K562 (cell line): ENCODE results near the gene PADI4. TPM values are rescaled to one million over a fixed set of nuclear protein-coding genes. Genes with fewer than 3 reads are reported as not detected.

Experiments used
- CC2D1A ChIP-seq: fragments of 450-650 bp; IDR thresholded peaks from 2 replicates; pipeline ENCODE4 v1.6.1; 2017; ENCODE audit warnings: mild to moderate bottlenecking
- CUX1 ChIP-seq: fragments of 200-800 bp; sonication (Bioruptor generic); IDR thresholded peaks from 2 replicates; pipeline ENCODE4 v1.6.1; 2016; ENCODE audit warnings: missing genetic modification characterization, missing compliant biosample characterization
- DEAF1 ChIP-seq: fragments of 450-650 bp; formaldehyde crosslinking; IDR thresholded peaks from 2 replicates; pipeline ENCODE4 v1.4.0; 2020; ENCODE audit warnings: mild to moderate bottlenecking, moderate library complexity
- FOXA3 ChIP-seq, 2 experiments: fragments of 450-650 bp in 1 of 2; sonication (generic) in 1 of 2; formaldehyde crosslinking; IDR thresholded peaks in 1 of 2; conservative IDR thresholded peaks in 1 of 2; 2 replicates each; pipeline versions ENCODE4 v1.4.0 to v1.8.0; 2020 to 2022; ENCODE audit warnings: mild to moderate bottlenecking in 2 of 2, missing genetic modification reagents in 1 of 2
- FOXP1 ChIP-seq: sonication (generic); formaldehyde crosslinking; IDR thresholded peaks from 2 replicates; pipeline ENCODE4 v1.8.0; 2022; ENCODE audit warnings: mild to moderate bottlenecking, missing genetic modification reagents
- HNRNPK ChIP-seq: fragments of 200-400 bp; formaldehyde crosslinking; IDR thresholded peaks from one replicate; pipeline ENCODE4 v1.6.1; 2018; ENCODE audit warnings: mild to moderate bottlenecking, low read depth, low read length; ENCODE audit not compliant: poor library complexity, severe bottlenecking
- JUND ChIP-seq, 2 experiments: IDR thresholded peaks; 2 replicates in 1 of 2; 3 replicates in 1 of 2; pipeline ENCODE4 v1.6.1; 2011; ENCODE audit warnings: borderline replicate concordance in 2 of 2, low read depth in 2 of 2, low read length in 2 of 2, improper control_type of control experiment in 1 of 2, missing biosample characterization in 1 of 2, missing genetic modification characterization in 1 of 2, missing genetic modification reagents in 1 of 2
- KAT7 ChIP-seq: sonication (generic); formaldehyde crosslinking; IDR thresholded peaks from 2 replicates; pipeline ENCODE4 v1.8.0; 2022; ENCODE audit warnings: missing genetic modification reagents, mild to moderate bottlenecking, borderline replicate concordance
- MLLT1 ChIP-seq, 2 experiments: fragments of 450-650 bp; IDR thresholded peaks; 2 replicates each; pipeline ENCODE4 v1.6.1; 2016
- MYNN ChIP-seq, 2 experiments: sonication (generic); formaldehyde crosslinking in 1 of 2; IDR thresholded peaks; 2 replicates each; pipeline versions ENCODE4 v1.5.0 to v1.6.1; 2016 to 2020; ENCODE audit warnings: antibody characterized with exemption in 1 of 2, missing genetic modification reagents in 1 of 2
- NR2C1 ChIP-seq, 2 experiments: fragments of 450-650 bp; IDR thresholded peaks; 2 replicates each; pipeline ENCODE4 v1.6.1; 2017; ENCODE audit warnings: mild to moderate bottlenecking in 2 of 2, antibody characterized with exemption in 1 of 2, inconsistent platforms in 1 of 2, missing compliant biosample characterization in 1 of 2, missing genetic modification characterization in 1 of 2
- PYGO2 ChIP-seq: fragments of 450-650 bp; IDR thresholded peaks from 2 replicates; pipeline ENCODE4 v1.6.1; 2016; ENCODE audit warnings: mild to moderate bottlenecking, missing genetic modification characterization, moderate library complexity, missing compliant biosample characterization
- SRF ChIP-seq, 2 experiments: fragments of 250-450, 450-650 bp in 1 of 2; sonication (Bioruptor Pico) in 1 of 2; sonication (generic) in 1 of 2; formaldehyde crosslinking; IDR thresholded peaks; 2 replicates each; pipeline versions ENCODE4 v1.5.0 to v1.5.1; 2020 to 2022; ENCODE audit warnings: mild to moderate bottlenecking in 1 of 2, missing genetic modification reagents in 1 of 2
- SRSF7 ChIP-seq: fragments of 200-400 bp; formaldehyde crosslinking; optimal IDR thresholded peaks from 2 replicates; pipeline ENCODE3; 2017; ENCODE audit warnings: mild to moderate bottlenecking, low read depth, low read length
- TAL1 ChIP-seq: fragments of 450-650 bp; IDR thresholded peaks from 2 replicates; pipeline ENCODE4 v1.6.1; 2016; ENCODE audit warnings: mild to moderate bottlenecking
- TEAD1 ChIP-seq, 2 experiments: fragments of 450-650 bp in 1 of 2; sonication (generic) in 1 of 2; formaldehyde crosslinking; IDR thresholded peaks; 2 replicates each; pipeline versions ENCODE4 v1.4.0 to v1.8.0; 2020 to 2022; ENCODE audit warnings: mild to moderate bottlenecking in 2 of 2, missing genetic modification reagents in 1 of 2
- ZNF436 ChIP-seq: fragments of 250-450, 450-650 bp; sonication (Bioruptor Pico); formaldehyde crosslinking; IDR thresholded peaks from 2 replicates; pipeline ENCODE4 v1.7.0; 2020; ENCODE audit warnings: mild to moderate bottlenecking
- polyA plus RNA-seq, 8 experiments: library from polyadenylated mRNA; depleted of rRNA in 4 of 8; stranded (reverse) in 5 of 8; unstranded in 3 of 8; fragments of >200 nt; fragmentation: Nextera tagmentation in 2 of 8; fragmentation: Illumina TruSeq in 1 of 8; extraction: Ambion mirVana in 2 of 8; extraction: Trizol in 1 of 8; gene quantifications; 2 replicates each; pipeline versions ENCODE4 v1.2.1 to v1.2.3, GENCODE V29; 2011 to 2014; ENCODE audit warnings: inconsistent platforms in 1 of 8, missing spikeins in 1 of 8
- total RNA-seq, 7 experiments: library from RNA; depleted of rRNA in 6 of 7; stranded (reverse); fragments of >200 nt in 6 of 7; fragmentation: Illumina TruSeq in 2 of 7; extraction: Trizol in 2 of 7; gene quantifications; 2 replicates each; pipeline versions ENCODE4 v1.2.1 to v1.2.3, GENCODE V29; 2011 to 2021; ENCODE audit warnings: low replicate concordance in 1 of 7

PADI4 gene
- total and polyA plus RNA-seq, 9 of the 15 experiments (the other 6 are each of a cell fraction or from before 2014, with no cell fraction given) = 0.22 to 0.33 TPM; not detected in 7

- TF ChIP-seq SRF (CRISPR knock-in tag; IDR thresholded peaks at IDR 0.05) (0 out of 4 replicates have a peak, but pooled peaks of 1 of the 2 experiments have one; percentile 9), PYGO2 (tag) (no peak), DEAF1 (CRISPR knock-in tag) (peak; percentile 51), TAL1 (no peak), KAT7 (CRISPR knock-in tag) (no peak), MLLT1 (IDR thresholded peaks at IDR 0.05) (no peak), FOXP1 (CRISPR knock-in tag) (peak; percentile 77; the same call in 1 of the 2 replicates), JUND (IDR thresholded peaks at IDR 0.05; ENCODE audit: borderline replicate concordance, low read depth, low read length) (peak; percentile 27; the same call in 1 of the 2 replicates), JUND (tag; IDR thresholded peaks at IDR 0.05; ENCODE audit: borderline replicate concordance, low read depth, low read length) (no peak), NR2C1 (IDR thresholded peaks at IDR 0.05) (no peak; the same call in 1 of the 2 replicates), NR2C1 (tag; IDR thresholded peaks at IDR 0.05) (peak; percentile 61), TEAD1 (CRISPR knock-in tag; IDR thresholded peaks at IDR 0.05) (peak in 1 of 2 experiments; percentile 38; a peak in 1 of 4 replicates), SRSF7 (no peak), MYNN (IDR thresholded peaks at IDR 0.05) (peak; percentile 91), MYNN (CRISPR knock-in tag; IDR thresholded peaks at IDR 0.05) (no peak), ZNF436 (CRISPR knock-in tag) (0 out of 2 replicates have a peak, but pooled peaks have one; percentile 7), CC2D1A (no peak), FOXA3 (CRISPR knock-in tag; conservative IDR thresholded peaks at IDR 0.05 in 1 of 2, IDR thresholded peaks at IDR 0.05 in 1 of 2) (peak in 1 of 2 experiments; percentile 19; a peak in 1 of 4 replicates), HNRNPK (no peak), CUX1 (CRISPR knock-in tag) (no peak)
Observed at GRCh38 chr1:17405898-17406759, 98.1 kb downstream of the PADI4 start (continued).
